Ishikawa (cell line): Measurements from ENCODE around the gene EFHD2.

Experiments used
- CEBPB ChIP-seq: IDR thresholded peaks from 2 replicates; pipeline ENCODE4 v1.6.1; 2012
- CREB1 ChIP-seq: IDR thresholded peaks from 2 replicates; pipeline ENCODE4 v1.6.1; 2012; ENCODE audit warnings: low read depth
- EGR1 ChIP-seq: IDR thresholded peaks from 2 replicates; pipeline ENCODE4 v1.6.1; 2012
- EP300 ChIP-seq: IDR thresholded peaks from 2 replicates; pipeline ENCODE4 v1.6.1; 2012; ENCODE audit warnings: borderline replicate concordance
- FOXM1 ChIP-seq: IDR thresholded peaks from 2 replicates; pipeline ENCODE4 v1.6.1; 2012; ENCODE audit warnings: low read depth, borderline replicate concordance
- MAX ChIP-seq: IDR thresholded peaks from 2 replicates; pipeline ENCODE4 v1.6.1; 2012
- NFIC ChIP-seq: IDR thresholded peaks from 2 replicates; pipeline ENCODE4 v1.6.1; 2012
- RAD21 ChIP-seq: IDR thresholded peaks from 2 replicates; pipeline ENCODE4 v1.6.1; 2012; ENCODE audit warnings: low read depth
- TAF1 ChIP-seq: IDR thresholded peaks from 2 replicates; pipeline ENCODE4 v1.6.1; 2012; ENCODE audit warnings: low read depth, mild to moderate bottlenecking
- TCF12 ChIP-seq: IDR thresholded peaks from 2 replicates; pipeline ENCODE4 v1.6.1; 2012; ENCODE audit warnings: low read depth
- TEAD4 ChIP-seq: IDR thresholded peaks from 2 replicates; pipeline ENCODE4 v1.6.1; 2012
- YY1 ChIP-seq: IDR thresholded peaks from 2 replicates; pipeline ENCODE4 v1.6.1; 2012; ENCODE audit warnings: low read depth
- ZBTB7A ChIP-seq: IDR thresholded peaks from 2 replicates; pipeline ENCODE4 v1.6.1; 2012; ENCODE audit warnings: low read depth
- TF ChIP-seq, protein P1 (sequence below): IDR thresholded peaks from 2 replicates; pipeline ENCODE4 v1.6.1; 2012; ENCODE audit warnings: low read depth, mild to moderate bottlenecking
- TF ChIP-seq, protein P2 (sequence below): IDR thresholded peaks from 2 replicates; pipeline ENCODE4 v1.6.1; 2012

Gene EFHD2

DNA sequence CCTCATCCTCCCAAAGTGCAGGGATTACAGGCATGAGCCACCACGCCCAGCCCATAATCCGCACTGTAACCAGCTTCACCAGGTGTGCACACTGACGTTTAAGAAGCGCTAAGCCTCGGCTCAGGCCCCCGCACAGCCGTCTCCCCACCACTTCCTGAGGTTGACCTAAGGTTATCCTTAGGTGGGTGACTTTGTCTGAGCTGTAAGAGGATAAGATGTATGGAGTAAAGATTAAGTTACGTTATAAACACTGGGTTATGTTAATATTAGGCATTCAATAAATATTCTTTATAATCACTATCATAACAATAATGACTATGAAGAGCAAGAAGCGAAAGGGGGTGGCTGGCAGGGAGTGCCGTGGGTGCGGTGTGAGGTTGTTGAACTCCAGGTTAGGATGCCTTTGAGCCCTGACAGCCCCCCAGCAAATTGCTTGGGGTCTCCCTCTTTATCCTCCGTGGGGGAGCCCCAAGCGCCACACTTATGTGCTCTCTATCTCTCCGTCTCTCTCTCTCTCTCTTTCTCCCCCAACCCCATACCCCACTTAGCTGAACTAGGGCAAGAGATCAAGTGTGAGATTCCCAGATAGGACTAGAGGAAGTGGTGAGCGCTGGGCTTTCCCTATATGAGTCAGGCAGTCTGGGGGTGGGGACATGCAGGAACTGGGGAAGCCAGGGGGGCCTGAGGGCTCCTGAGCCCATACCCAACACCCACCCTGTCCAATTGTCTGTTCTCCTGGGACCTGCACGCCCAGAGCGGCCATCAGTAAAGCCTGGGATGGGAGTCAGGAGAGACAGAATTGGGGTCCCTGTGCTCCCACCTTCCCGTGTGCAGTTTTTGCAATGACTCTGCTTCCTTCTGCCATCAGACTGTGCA, 7.6 kb downstream of the EFHD2 start:
- TF ChIP-seq YY1 (no peak), TAF1 (no peak)

DNA sequence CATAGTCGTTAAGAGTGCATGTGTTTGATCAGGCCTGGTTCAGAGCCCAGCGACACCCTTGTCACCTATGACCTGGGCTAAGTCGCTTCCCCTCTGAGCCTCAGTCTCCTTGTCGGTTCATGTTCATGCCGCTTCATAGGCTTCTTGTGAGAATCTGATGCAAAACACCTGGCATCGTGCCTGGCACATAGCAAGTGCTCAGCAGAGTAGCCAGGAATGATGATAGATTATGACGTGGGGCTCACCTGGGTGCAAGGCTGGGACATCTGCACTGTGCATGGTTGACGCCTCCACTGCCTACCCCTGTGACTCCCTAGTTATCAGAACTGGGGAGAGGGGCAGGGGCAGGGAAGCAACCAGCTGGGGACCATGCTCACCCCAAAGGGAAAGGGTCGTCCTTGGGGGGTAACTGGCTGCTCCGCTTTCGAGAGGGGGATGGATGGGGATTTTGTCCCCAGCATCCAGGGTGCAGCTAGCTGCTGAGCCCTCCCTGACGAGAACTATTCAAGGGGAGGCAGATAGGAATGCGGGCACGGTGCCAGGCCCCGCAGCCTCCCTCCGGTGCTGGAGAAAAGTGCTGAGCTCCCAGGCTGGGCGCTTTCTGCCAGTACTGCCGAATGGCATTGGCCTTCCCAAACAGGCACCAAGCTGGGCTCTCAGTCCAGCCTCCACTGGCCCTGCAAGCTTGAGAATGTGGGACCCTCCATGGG, 9.3 kb downstream of the EFHD2 start:
- peak; percentile 59; the same call in 1 of the 2 replicates for TF ChIP-seq TCF12
- TF ChIP-seq FOXM1 = no peak
- TF ChIP-seq, protein P1, sequence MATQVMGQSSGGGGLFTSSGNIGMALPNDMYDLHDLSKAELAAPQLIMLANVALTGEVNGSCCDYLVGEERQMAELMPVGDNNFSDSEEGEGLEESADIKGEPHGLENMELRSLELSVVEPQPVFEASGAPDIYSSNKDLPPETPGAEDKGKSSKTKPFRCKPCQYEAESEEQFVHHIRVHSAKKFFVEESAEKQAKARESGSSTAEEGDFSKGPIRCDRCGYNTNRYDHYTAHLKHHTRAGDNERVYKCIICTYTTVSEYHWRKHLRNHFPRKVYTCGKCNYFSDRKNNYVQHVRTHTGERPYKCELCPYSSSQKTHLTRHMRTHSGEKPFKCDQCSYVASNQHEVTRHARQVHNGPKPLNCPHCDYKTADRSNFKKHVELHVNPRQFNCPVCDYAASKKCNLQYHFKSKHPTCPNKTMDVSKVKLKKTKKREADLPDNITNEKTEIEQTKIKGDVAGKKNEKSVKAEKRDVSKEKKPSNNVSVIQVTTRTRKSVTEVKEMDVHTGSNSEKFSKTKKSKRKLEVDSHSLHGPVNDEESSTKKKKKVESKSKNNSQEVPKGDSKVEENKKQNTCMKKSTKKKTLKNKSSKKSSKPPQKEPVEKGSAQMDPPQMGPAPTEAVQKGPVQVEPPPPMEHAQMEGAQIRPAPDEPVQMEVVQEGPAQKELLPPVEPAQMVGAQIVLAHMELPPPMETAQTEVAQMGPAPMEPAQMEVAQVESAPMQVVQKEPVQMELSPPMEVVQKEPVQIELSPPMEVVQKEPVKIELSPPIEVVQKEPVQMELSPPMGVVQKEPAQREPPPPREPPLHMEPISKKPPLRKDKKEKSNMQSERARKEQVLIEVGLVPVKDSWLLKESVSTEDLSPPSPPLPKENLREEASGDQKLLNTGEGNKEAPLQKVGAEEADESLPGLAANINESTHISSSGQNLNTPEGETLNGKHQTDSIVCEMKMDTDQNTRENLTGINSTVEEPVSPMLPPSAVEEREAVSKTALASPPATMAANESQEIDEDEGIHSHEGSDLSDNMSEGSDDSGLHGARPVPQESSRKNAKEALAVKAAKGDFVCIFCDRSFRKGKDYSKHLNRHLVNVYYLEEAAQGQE = no peak
- TF ChIP-seq, protein P2, sequence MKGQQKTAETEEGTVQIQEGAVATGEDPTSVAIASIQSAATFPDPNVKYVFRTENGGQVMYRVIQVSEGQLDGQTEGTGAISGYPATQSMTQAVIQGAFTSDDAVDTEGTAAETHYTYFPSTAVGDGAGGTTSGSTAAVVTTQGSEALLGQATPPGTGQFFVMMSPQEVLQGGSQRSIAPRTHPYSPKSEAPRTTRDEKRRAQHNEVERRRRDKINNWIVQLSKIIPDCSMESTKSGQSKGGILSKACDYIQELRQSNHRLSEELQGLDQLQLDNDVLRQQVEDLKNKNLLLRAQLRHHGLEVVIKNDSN = no peak
- no peak for TF ChIP-seq EGR1
- peak; percentile 50; the same call in 1 of the 2 replicates for TF ChIP-seq EP300
- TF ChIP-seq CEBPB = no peak
- TF ChIP-seq RAD21 = no peak
- no peak for TF ChIP-seq TAF1
- TF ChIP-seq MAX = peak; percentile 83
- peak; percentile 86 for TF ChIP-seq NFIC
- TF ChIP-seq CREB1 = no peak
- TF ChIP-seq TEAD4 = peak; percentile 62
- no peak for TF ChIP-seq ZBTB7A
- 0 out of 2 replicates have a peak, but pooled peaks have one; percentile 14 for TF ChIP-seq YY1

DNA sequence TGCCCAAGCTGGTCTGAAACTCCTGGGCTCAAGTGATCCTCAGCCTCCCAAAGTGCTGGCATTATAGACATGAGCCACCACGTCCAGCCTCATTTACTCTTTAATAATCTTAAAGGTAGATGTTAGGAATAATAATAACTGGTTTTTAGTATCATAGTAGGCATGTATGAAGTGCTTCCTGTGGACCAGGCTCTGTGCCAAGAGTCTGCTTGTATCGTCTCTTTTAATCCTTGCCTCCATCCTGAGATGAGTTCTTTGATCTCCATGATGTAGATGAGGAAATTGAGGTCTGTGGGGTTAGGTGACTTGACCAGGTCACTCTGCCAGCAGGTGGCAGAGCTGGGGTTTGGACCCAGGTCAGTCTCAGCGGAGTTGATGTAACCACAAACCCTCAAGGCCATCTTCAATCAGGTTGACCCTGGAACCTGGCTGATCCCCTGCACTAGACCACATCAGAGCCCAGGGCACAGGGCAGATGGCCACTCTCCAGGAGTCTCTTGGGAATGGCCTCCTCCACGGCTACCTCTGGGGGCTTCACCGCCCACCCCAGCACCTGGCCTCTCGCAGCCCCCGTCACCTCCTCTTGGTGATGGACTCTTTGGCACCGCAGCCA, 11.3 kb downstream of the EFHD2 start:
- no peak for TF ChIP-seq RAD21
- no peak for TF ChIP-seq EGR1
- no peak for TF ChIP-seq YY1
- TF ChIP-seq EP300 = no peak
- TF ChIP-seq FOXM1 = no peak
- TF ChIP-seq MAX = no peak
- TF ChIP-seq, protein P2 = no peak
- no peak for TF ChIP-seq CREB1
- TF ChIP-seq TCF12 = no peak
- TF ChIP-seq TAF1 = no peak
- no peak for TF ChIP-seq NFIC
- no peak for TF ChIP-seq ZBTB7A

- TF ChIP-seq RAD21 (no peak), FOXM1 (no peak), TAF1 (no peak), CEBPB (no peak), EGR1 (no peak), ZBTB7A (no peak), MAX (no peak), YY1 (no peak), TCF12 (no peak), CREB1 (no peak), NFIC (no peak), EP300 (no peak), TEAD4 (no peak)
- TF ChIP-seq, protein P2 = no peak
- TF ChIP-seq, protein P1 = no peak
Measured at GRCh38 chr1:15422871-15423270, 13.2 kb downstream of the EFHD2 start.
